Measurements from ENCODE around the gene CLEC1B.

- TF ChIP-seq KLF6 (CRISPR knock-in tag; IDR thresholded peaks at IDR 0.05; ENCODE audit: borderline replicate concordance), result no peak
- no peak for TF ChIP-seq ZNF830 (CRISPR knock-in tag; IDR thresholded peaks at IDR 0.05)
- TF ChIP-seq REST (IDR thresholded peaks at IDR 0.05; ENCODE audit: borderline replicate concordance), result no peak
- no peak for TF ChIP-seq REST (CRISPR knock-in tag; IDR thresholded peaks at IDR 0.05; ENCODE audit: low read depth)
- TF ChIP-seq MYBL2 (IDR thresholded peaks at IDR 0.05; ENCODE audit: low read depth), result no peak
- no peak for TF ChIP-seq MYBL2 (CRISPR knock-in tag; IDR thresholded peaks at IDR 0.05; ENCODE audit: borderline replicate concordance)
- no peak for TF ChIP-seq SRF (CRISPR knock-in tag; IDR thresholded peaks at IDR 0.05)
- no peak for TF ChIP-seq ZNF512 (tag; IDR thresholded peaks at IDR 0.05)
- TF ChIP-seq NCOA2 (IDR thresholded peaks at IDR 0.05; ENCODE audit: partially characterized antibody in 2 of 2), result no peak
- no peak for TF ChIP-seq ZBTB34 (CRISPR knock-in tag; IDR thresholded peaks at IDR 0.05)
- TF ChIP-seq ZNF316 (IDR thresholded peaks at IDR 0.05), result no peak
- no peak for TF ChIP-seq CEBPG (CRISPR knock-in tag; IDR thresholded peaks at IDR 0.05)
- no peak for TF ChIP-seq CEBPG (tag; conservative IDR thresholded peaks at IDR 0.05 in 1 of 2, IDR thresholded peaks at IDR 0.05 in 1 of 2)
- no peak for TF ChIP-seq GABPB1 (CRISPR knock-in tag; IDR thresholded peaks at IDR 0.05)
- no peak for TF ChIP-seq MAFK (IDR thresholded peaks at IDR 0.05; ENCODE audit: low read length)
- TF ChIP-seq POLR2A (conservative IDR thresholded peaks at IDR 0.05), result no peak
Measured at GRCh38 chr12:9999016-9999415, at the start of gene CLEC1B.
